Suppressor macrophage treated with lipopolysaccharide for 4 hours (primary cell): ENCODE measurements around the gene HOXA9.

ENCODE experiments used
- DNase-seq: peaks from one replicate; pipeline ENCODE4 v3.0.0-alpha.2; 2020

The HOXA9 gene

GRCh38 chr7:27141137-27141922 is 24.0 kb downstream of the HOXA9 start:
- no peak for DNase-seq

DNA sequence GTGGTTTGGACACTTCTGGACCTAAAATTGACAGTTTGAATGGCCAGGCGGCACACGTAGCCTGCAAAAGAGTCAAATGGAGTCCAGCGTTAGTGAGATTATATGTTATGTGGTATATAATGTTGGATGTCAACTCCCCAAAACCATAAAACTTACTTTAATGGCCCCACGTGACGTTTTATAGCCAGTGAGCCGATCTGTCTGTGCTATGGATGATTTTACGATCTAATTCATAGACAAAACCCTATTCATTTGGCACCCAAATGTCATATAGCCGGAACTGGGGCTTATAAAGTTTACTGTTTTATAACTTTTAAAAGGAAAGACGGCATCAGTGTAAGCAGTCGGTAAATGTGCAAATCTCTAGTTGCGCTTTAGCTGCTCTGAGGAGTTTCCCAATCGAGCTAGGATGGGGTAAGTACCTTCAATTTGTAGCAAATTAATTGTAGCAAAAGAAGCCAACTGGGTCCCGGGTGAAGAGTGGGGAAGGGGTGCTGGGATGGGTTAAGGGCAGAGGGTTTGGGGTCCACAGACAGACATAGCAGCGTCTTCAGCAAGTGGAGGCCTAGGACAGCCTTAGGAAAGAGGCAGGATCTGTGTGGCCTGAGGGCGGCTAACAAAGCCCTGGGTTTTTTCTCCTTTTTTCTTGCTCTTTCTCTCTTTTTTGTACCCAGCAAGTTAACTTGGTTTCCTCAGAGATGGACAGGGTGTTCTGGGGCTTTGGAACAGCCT is 25.0 kb downstream of the HOXA9 start:
- no peak for DNase-seq

DNA sequence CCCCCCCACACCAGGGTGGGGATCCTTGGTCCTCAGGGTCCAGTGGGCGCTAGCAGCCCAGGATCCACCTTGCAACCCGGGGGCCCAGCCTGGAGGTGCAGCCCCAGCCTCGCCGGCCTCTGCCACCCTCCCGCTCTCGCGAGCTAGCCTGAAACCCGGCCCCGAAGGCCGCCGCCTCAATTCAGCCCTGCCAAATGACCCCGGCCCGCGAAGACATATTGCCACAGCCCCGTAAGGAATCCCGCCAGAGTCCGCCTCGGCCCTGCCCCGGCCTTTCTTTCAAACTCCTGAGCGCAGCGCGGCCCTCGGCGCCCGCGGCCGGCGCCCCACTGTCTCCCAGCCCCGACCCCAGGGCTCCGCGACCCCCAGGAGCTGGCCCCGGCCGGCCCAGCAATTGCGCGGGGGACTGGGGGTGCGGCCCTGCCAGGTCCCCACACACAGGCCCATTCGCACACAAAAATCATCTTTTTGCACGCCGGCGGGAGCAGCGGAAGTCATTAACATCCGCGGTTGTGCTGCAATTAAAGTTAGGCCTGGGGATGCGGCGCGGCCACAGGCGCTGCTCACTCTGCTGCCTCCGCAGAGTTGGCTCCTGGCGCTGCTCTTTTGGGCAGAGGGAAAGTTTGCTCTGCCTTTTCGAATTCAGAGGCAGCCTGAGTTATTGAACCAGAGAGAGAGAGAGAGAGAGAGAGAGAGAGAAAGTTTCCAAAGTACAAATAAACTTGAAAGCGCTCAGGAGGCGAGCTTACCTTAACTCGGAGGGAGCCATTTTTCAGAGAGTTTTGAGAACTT is 25.8 kb downstream of the HOXA9 start:
- DNase-seq, result no peak

DNA sequence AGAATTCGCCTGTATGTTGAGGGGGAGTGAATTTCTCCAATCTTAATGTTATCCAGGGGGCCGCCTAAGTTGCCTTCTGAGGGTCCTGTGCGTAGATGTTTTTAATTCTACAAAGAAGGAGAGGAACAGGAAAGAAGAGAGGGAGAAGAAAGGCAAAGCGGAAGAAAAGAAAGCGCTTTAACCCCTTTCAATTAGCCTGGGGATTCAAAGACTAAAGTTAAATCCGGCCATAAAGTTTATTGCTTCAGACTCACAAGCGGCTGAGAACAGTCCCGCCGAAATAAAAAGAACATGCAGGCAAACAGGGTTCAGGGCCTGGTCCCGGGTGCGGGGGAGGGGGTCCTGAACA is 26.4 kb downstream of the HOXA9 start:
- no peak for DNase-seq

- DNase-seq, result no peak
These were observed 26.9 kb downstream of the HOXA9 start for GRCh38 chr7:27138472-27138871.

GRCh38 chr7:27137640-27138315 is 27.6 kb downstream of the HOXA9 start:
- no peak for DNase-seq

DNA sequence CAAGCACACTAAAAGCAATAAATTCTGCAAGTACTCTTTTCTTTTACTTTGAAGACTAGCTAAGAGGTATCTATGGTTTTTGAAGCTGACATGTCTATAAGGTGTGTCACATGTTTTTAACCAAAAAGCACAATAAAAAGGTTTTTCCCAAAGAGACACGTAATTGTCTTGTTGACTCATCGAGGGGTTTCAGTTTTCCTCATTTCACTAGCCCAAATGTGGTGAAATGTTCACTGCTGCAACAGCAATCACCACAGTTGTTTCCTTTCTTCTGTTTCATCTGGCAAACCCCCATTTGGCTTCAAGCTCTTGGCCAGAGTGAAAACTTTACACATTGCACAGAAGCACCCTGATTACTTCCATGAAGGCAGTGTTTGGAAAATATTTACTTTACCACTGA is 30.9 kb downstream of the HOXA9 start:
- peak; percentile 91 for DNase-seq

DNA sequence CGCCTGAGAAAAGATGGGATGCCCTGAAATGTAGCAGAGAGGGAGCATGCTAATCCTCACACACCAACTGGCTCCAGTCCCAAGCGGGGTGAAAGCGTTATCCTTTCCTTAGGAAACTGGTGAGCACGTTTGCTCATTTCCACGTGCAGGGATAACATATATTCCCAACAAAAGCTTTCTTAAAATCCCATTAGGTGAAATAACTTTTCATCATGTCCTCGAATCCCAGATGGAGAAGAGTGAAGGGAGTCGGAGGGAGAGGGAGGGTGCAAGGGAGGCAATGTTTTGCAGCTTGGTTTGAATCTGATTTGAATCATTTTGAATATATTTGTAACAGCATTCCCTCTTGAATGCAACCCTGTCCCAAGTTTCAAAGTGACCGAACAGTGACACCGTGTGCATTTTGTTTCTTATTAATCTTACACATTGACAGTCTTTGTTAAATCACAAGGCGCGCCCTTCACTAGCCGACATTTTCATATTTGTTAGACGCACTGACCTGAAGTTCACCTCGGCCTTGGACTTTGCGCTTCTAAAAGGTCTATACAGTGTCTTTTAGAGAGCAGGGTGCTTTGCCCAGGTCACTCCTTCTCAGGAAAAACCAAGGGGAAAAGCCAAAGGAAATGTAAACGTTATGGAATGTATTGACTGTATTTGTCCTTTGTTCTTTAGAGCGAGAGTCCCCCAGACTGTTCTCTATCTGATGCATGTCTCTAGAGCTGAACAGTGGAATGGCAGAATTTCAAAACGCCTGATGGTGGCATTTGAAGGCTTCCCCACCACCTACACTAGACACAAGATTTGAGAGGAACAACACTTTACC is 31.7 kb downstream of the HOXA9 start:
- no peak for DNase-seq

GRCh38 chr7:27132978-27133377 is 32.4 kb downstream of the HOXA9 start:
- no peak for DNase-seq

GRCh38 chr7:27132214-27132613 is 33.1 kb downstream of the HOXA9 start:
- DNase-seq, result no peak

- no peak for DNase-seq
These were observed 33.9 kb downstream of the HOXA9 start for GRCh38 chr7:27131390-27131819.

DNA sequence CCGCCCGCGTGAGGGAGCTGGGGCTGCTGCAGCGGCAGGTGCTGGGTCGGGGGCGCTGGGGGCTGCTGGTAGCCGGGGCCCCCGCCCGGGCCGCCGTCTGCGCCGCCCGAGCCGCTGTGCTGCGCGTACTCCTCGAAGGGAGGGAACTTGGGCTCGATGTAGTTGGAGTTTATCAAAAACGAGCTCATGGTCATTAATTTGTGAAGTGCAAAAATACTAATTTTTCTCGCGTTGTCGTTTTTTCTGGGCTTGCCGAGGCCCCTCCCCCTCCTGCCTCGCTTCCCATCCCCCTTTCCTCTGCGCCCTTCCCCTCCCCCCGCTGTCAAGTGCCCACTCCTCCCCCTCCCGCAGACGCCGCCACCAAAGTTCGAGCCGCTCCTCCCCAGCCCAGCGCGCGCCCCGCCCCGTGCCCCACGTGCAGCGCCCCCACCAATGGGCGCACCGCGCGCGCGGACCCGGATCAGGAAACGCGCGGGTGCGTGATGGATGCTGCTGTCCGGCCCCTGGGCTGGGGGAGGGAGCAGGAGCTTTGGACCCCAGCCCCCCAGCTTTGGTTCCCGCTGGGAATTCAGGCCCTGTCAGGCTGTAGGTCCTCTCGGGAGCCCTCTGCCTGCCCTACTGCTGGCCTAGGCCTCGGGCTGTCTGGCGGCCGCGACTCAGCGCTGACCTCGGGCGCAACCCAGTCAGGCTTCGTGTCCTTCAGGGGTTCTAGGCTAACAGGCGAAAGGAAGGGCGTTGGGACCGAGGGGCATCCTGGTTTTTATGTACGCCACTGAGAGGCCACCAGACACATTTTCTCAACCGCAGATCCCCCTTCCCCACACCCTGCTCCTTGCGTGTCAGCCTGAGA is 34.6 kb downstream of the HOXA9 start, which contains the start of gene HOXA4:
HOXA4 (minus strand) TSS at position 218 of the 850 bp plus-strand sequence; CDS start at position 194, 24 bp downstream.
- DNase-seq, result peak; percentile 91

- no peak for DNase-seq
These were observed 35.4 kb downstream of the HOXA9 start for GRCh38 chr7:27129729-27130539.

- DNase-seq, result no peak
These were observed 36.3 kb downstream of the HOXA9 start for GRCh38 chr7:27128776-27129728.

DNA sequence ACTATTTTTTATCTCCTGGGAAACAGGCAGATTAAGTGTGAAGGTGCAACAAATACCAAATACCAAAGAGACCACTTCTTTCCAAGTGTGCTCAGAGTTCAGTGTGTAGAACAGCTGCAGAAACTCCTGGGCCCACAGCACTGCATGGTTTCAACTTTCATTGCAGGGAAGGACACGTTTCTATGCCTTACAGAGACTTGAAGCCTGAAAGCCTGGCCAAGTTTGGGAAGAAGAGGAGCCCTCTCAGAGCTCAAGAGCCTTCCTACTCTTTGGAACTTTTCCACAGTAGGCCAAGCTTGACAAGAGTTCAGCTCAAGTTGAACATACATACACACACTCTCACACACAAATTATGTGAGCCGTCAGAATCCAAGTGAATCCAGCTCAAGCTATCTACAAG is 37.3 kb downstream of the HOXA9 start:
- DNase-seq, result no peak

GRCh38 chr7:27126596-27127327 is 38.6 kb downstream of the HOXA9 start:
- no peak for DNase-seq

DNA sequence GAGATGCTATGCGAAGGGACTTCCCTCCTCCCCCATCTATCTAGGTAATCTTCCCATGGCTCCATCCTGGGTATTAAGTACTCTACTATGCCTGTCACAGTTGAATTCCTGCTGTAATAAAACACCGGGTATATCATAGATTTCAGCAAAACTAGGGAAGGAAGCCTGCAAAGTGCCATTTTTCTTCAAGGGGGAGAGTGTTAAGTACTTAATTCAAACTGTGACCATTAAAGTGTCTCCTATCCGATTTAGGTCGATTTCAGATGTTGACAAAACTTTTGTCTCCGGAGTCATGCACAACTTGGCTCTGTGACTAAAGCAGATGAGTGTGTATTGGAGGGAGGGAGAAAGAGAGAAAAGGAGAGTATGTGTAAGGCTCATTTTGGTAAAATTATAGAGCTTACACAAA is 39.3 kb downstream of the HOXA9 start:
- no peak for DNase-seq
